Stimulated activated CD8-positive, alpha-beta memory T cell treated with anti-CD3 and anti-CD28 coated beads, Interleukin-15, amount 100 ng/mL, for 24 hours (primary cell): ENCODE data around the gene ACTN4.
"Not testable (repeated sequence)": the region's sequence is repeated elsewhere in the genome, so short reads cannot be mapped to it uniquely, and the experiment has no call there.

Source experiments
- DNase-seq: peaks from one replicate; pipeline ENCODE4 v3.0.0-alpha.2; 2020; ENCODE audit warnings: low read depth

The ACTN4 gene

GRCh38 chr19:38647368-38647965 is at the start of gene ACTN4:
TSS of gene ACTN4 (plus strand) at chr19:38647649. CDS start at chr19:38647746, 97 bp downstream.
- peak; percentile 100 for DNase-seq

DNA sequence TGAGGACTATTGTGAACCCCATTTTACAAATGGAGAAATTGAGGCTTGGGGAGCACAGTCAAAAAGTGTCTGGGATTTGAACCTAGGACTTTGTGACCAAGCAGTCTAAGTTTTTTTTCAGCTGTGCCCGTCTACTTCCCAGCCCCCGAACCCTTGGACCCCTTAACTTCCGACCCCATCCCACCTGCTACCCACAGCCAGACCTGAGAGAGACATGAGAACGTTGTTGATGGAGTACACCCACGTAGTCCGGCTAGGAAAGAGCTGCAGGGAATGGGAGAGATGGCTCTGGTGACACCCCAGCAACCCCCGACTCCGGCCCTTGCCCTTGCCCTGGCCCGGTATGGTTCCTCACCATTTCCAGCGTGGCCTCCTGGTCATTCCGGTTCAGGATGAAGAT is 47.7 kb upstream of the ACTN4 start:
- no peak for DNase-seq

DNA sequence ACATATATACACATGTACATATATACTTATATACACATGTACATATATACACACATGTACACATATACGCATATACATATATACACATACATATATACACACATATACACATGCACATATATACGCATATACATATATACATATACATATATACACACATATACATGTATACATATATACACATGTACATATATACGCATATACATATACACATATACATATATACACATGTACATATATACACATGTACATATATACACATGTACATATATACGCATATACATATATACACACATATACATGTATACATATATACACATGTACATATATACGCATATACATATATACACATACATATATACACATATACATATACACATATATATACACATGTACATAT is 44.6 kb upstream of the ACTN4 start:
- not testable (repeated sequence) for DNase-seq

DNA sequence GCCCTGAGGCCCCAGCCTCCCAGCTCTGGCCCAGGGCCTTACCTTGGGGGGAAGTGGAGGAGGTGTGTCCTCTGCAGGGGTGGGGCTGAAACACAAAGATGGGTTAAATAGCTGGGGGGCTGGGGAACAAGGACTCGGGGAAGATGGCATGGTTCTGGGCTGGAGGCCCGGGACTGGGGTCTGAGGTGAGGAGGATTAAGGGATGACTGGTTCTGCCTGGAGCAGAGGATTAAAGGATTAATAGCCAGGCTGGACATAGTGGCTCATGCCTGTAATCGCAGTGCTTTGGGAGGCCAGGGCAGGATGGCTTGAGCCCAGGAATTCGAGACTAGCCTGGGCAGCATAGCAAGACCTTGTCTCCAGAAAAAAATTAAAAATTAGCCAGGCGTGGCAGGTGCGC is 41.3 kb upstream of the ACTN4 start:
- no peak for DNase-seq

GRCh38 chr19:38614289-38614688 is 33.2 kb upstream of the ACTN4 start:
- DNase-seq = no peak

DNA sequence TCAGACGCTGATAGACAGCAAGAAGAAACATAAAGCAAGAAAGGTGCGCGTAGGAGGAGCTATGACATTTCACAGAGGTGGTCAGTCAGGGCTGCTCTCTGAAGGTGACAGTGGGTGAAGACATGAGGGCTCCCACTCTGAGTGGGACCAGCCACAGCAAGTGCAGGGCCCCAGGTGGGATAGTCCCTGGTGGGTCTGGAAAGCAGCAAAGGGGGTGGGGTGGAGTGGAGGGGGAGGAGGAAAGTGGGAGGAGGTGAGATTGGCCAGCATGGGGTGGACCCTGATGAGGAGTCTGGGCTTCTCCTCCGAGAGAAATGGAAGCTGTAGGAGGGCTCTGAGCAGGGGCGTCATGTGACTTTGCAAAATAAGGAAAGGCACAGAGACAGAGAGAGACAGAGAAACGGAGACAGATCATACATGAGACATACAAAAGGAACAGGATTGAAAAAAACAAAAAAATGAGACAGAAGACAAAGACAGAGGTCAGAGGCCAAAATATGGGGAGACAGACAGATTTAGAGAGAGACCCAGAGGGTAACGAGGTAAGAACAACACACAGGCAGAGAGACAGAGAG is 32.4 kb upstream of the ACTN4 start:
- DNase-seq = no peak

GRCh38 chr19:38616265-38616664 is 31.2 kb upstream of the ACTN4 start:
- DNase-seq = no peak

DNA sequence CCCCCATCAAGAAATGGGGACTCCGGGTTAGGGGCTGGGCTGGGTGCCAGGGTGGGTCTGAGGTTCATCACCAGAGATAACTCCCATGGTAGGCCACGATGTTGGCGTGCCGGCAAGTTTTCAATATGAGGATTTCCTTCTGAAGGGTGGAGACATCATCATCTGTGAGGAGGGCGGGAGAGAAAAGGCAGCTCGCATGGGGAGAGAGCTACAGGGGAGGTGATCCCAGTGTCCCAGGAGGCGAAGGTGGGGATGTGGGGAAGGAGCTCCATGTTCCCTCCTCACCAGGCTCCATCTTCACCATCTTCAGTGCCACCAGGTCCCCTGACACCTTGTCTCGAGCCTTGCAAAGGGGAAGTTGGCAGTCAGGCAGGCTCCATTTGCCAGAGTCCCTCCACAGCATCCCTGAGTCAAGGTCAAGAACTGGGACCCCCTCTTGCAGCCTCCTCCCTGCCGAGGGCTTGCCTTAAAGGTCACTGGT is 30.1 kb upstream of the ACTN4 start:
- peak; percentile 10 for DNase-seq

- DNase-seq = peak; percentile 38
These were observed 29.5 kb upstream of the ACTN4 start, which contains the start of gene MAP4K1 for GRCh38 chr19:38617764-38618589. TSS of gene MAP4K1 (minus strand) at chr19:38617953. CDS start at chr19:38617895, 58 bp downstream.

- DNase-seq = peak; percentile 98
These were observed 28.7 kb upstream of the ACTN4 start, which contains the start of gene EIF3K for GRCh38 chr19:38618590-38619360. TSS of gene EIF3K (plus strand) at chr19:38619188. CDS start at chr19:38619269, 81 bp downstream.

DNA sequence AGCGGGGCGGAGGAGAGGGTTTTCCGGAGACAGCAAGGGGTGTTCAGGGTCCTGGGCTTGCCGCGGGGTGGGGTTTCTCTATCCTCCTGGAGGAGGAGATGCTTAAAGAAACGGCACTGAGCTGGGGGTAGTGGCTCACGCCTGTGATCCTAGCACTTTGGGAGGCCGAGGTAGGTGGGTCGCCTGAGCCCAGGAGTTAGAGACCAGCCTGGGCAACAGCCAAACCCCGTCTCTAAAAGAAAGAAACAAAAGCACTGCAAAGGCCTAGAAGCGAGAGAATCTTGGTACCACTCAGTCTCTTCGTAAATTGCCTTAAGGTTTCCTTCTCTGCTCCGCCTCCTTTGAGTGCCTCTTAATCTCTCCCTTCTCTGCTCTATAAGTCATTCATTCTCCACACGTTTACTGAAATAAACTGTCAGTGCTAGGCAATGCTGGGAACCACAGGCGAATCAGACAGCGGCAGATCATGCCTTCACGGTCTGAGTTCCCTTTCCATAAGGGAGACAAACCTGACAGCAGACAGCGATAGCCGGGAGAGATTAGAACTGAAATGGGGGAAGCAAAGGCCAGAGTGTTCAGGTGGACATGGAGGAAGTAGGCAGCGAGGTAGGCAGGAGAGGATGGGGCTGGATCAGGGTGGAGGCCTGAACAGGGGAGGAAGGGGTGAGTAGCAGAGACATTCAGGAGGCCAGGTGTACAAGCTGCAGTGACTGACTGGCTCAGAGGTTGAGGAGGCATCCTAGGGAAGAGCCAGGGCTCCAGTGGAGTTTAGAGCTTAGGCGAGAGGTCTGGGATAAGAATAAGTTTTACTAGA is 27.9 kb upstream of the ACTN4 start:
- no peak for DNase-seq

DNA sequence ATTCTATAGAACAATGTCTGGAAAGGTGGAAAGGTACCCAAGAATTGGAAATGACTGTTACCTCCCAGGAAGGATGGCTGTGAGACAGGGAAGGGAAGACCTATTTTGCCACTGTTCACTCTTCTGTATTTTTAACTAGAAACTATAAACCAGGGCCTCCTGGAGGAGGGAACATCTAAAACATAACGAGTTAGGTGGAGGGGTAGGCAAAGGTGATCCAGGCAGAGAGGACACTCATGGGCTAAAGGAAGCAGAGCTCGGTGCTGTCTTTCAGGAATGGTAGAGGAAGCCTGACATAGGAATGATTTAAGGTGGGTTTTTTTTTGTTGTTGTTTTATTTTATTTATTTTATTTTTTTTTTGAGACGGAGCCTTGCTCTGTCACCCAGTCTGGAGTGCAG is 22.6 kb upstream of the ACTN4 start:
- DNase-seq = no peak

GRCh38 chr19:38626401-38626800 is 21.0 kb upstream of the ACTN4 start:
- DNase-seq = no peak

DNA sequence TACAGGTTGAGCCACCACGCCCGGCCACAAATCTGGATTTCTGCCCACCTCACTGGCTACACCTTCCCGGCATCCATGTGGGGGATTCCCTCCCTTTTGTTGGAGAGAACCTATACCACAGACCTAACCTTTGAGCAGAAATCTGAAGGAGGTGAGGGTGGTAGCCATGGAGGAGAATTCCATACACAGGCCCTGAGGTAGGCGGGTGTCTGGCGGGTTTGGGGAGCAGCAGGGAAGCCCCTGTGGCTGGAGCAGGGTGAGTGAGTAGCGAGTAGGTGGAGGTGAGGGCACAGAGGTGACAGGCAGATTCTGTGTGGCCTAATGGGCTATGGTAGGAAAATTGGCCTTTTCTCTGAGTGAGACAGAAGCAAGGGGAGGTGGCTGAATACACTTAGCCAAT is 17.9 kb upstream of the ACTN4 start:
- no peak for DNase-seq

DNA sequence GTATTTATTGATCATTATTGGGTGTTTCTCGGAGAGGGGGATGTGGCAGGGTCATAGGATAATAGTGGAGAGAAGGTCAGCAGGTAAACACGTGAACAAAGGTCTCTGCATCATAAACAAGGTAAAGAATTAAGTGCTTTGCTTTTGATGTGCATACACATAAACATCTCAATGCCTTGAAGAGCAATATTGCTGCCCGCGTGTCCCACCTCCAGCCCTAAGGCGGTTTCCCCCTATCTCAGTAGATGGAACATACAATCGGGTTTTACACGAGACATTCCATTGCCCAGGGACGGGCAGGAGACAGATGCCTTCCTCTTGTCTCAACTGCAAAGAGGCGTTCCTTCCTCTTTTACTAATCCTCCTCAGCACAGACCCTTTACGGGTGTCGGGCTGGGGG is 16.1 kb upstream of the ACTN4 start:
- not testable (repeated sequence) for DNase-seq

DNA sequence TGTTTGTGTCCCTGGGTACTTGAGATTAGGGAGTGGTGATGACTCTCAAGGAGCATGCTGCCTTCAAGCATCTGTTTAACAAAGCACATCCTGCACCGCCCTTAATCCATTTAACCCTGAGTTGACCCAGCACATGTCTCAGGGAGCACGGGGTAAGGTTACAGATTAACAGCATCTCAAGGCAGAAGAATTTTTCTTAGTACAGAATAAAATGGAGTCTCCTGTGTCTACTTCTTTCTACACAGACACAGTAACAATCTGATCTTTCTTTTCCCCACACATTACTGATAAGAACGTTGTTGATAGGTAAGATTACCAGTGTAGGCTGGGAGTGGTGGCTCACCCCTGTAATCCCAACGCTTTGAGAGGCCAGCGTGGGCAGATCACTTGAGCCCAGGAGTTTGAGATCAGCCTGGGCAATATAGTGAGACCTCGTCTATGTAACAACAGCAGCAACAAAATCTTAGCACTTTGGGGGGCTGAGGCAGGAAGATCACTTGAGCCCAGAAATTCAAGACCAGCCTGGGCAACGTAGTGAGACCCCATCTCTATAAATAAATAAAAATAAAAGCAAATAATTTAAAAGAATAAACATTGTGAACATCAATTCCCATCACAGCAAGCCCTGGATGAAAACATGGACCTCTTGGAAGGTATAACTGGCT is 15.5 kb upstream of the ACTN4 start:
- not testable (repeated sequence) for DNase-seq

GRCh38 chr19:38632476-38633213 is 14.8 kb upstream of the ACTN4 start:
- no peak for DNase-seq

DNA sequence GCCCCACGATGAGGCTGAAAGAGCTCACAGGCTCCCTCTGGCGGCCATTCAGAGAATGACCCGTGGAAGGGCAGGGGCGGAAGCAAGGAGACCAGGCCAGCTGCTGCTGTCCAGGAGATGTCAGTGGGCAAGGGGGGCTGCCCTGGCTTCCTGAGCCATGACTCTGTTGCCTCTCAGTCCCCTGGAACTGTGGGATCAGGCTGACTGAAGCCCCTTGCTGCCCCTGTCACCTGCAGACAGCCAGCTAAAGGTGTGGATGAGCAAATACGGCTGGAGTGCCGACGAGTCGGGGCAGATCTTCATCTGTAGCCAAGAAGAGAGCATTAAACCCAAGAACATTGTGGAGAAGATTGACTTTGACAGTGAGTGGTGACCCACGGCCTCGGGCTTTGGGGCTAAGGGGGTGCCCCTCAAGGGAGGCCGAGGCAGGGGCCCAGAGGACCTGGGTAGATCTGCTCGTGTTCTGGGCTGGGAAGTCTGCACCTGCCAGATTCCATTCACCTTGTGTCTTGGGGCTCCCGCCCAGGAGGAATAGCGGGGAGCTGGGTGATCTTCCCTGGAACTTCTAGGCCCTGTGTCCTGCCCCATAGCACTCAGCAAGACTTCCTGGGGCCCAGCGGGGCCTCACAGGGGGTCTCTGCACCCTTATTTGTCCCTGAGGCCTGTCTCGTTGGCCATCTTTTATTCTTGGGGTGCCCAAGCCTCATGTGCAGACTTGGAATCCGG is 12.5 kb upstream of the ACTN4 start:
- peak; percentile 49 for DNase-seq
